HG03575 (cell line): ENCODE data around the gene PRKCZ.

ENCODE experiments used
- ATAC-seq: cut with Tn5 transposase; IDR thresholded peaks from one replicate; pipeline ENCODE4 v1.9.1; 2021; ENCODE audit not compliant: unreplicated experiment, insufficient number of reproducible peaks, low FRiP score; ENCODE audit errors: extremely low read depth

PRKCZ gene

DNA sequence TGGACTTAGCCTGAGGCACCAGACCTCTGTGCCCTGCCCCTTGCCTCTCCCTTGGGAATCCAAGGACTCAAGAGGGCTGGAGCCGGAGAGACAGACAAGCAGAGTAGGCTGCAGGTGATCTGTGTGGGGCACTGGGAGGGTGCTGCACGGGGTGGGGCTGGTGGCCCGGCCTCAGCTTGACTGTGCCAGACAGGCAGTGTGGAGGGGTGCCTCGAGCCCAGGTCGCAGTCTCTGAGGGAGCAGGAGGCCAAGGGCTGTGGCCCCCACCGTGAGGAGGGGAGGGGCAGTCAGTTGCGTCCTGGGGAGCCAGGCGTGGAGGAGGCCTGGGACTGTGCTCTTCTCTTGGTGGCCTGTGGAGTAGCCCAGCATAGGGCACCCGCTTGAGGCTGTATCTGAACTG lies 27.0 kb upstream of the PRKCZ start:
- ATAC-seq: no peak

GRCh38 chr1:2024451-2024850 lies 25.8 kb upstream of the PRKCZ start:
- ATAC-seq: no peak

GRCh38 chr1:2024887-2025286 lies 25.3 kb upstream of the PRKCZ start:
- ATAC-seq: no peak

DNA sequence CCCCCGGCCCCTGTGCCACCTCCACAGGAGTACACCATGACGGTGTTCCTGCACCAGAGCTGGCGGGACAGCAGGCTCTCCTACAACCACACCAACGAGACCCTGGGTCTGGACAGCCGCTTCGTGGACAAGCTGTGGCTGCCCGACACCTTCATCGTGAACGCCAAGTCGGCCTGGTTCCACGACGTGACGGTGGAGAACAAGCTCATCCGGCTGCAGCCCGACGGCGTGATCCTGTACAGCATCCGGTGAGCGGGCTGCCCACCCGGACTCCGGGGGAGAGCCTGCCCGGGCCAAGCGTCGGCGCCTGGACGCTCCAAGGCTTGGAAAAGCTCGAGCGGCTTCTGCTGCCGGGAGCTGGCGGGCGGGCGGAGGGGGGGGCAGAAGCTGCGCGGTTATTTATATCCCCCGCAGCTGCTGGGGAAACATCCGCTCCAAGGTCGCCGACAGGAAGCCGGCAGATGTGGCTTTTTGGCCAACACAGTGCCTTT lies 24.7 kb upstream of the PRKCZ start:
- no peak for ATAC-seq

GRCh38 chr1:2027961-2028583 lies 22.1 kb upstream of the PRKCZ start:
- ATAC-seq: no peak

DNA sequence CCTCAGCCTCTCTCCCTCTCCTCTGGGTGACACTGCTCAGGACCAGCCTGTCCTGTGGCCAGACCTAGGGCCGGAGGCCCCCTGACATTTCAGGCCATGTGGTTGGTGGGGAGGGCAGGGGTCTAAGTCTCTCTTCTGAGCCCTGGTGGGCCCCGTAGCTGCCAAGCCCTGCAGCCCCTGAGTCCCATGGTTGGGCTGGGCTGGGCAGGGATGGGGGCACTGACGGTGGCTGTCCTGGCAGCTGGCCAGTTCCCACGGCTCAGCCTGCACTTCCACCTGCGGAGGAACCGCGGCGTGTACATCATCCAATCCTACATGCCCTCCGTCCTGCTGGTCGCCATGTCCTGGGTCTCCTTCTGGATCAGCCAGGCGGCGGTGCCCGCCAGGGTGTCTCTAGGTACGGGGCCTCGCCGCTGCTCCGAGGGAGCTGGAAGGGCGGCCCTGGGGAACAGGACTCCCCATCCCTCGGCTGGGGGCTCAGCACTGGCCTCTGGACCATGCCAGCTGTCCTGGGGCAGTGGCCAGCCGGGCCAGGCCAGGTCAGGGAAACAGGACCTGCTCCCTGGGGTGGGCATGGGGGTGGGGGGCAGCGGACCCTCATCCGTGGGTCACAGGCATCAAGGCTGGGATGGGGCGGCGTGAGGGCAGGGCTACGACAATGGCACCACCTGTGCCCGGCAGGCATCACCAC lies 21.2 kb upstream of the PRKCZ start:
- no peak for ATAC-seq

DNA sequence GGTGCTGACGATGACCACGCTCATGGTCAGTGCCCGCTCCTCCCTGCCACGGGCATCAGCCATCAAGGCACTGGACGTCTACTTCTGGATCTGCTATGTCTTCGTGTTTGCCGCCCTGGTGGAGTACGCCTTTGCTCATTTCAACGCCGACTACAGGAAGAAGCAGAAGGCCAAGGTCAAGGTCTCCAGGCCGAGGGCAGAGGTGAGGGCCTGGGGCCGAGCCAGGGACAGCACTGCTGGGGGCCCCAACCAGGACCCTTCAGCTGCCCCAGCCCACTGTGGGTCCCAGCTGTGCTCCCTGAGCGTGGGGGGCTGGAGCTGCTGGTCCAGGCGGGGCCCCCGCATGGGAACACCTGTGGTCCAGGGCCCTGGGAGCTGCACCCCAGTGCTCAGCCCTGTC lies 20.6 kb upstream of the PRKCZ start:
- no peak for ATAC-seq

GRCh38 chr1:2030076-2030871 lies 19.9 kb upstream of the PRKCZ start:
- no peak for ATAC-seq

GRCh38 chr1:2031546-2032540 lies 18.4 kb upstream of the PRKCZ start:
- ATAC-seq: no peak

GRCh38 chr1:2032737-2033136 lies 17.5 kb upstream of the PRKCZ start:
- no peak for ATAC-seq

DNA sequence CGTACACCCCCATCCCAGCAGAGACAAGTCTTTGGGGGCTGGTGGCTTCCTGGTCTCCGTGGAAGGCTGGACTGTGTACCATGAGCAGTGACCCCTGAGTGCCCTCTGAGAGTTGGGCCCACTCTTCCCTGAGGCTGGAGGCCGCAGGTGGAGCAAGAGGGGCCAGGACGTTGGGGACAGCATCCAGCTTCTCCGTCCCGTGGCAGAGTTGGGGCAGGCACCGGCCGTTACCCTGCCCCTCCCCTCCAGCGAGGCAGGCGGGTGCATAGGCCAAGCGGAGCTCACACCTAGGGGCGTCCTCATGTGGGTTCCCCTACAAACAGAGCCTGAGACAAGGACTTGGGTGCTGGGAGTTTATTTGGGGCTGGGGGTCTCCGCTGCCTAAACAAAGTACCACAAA lies 17.0 kb upstream of the PRKCZ start:
- no peak for ATAC-seq

GRCh38 chr1:2036287-2036686 lies 13.9 kb upstream of the PRKCZ start:
- no peak for ATAC-seq

- ATAC-seq: no peak
Measured at GRCh38 chr1:2037314-2037979, 12.8 kb upstream of the PRKCZ start.

DNA sequence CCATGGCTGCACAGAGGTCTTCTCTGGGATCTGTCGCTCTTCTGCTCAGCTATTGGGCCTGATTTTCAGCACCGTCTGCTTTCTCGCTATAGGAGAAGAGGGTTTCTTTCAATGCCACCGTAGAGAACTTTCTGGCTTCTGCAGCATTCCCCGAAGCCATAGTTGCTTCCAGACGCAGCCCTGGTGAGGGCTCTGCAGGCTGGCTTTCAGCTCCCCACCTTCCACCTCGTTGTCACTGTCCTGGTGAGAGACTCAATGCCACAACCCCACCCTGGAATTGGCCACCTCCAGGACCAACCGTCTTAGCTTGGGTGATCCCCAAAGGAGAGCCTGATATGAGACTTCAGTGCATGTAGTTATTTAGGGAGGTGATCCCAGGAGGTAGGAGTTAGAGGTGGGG lies 12.0 kb upstream of the PRKCZ start:
- no peak for ATAC-seq

GRCh38 chr1:2039251-2039650 lies 11.0 kb upstream of the PRKCZ start:
- no peak for ATAC-seq

- no peak for ATAC-seq
Measured at GRCh38 chr1:2041305-2041704, 8.9 kb upstream of the PRKCZ start.

GRCh38 chr1:2041887-2042286 lies 8.3 kb upstream of the PRKCZ start:
- ATAC-seq: no peak
